ENCODE results near the gene ADAMTS17.

The ADAMTS17 gene

DNA sequence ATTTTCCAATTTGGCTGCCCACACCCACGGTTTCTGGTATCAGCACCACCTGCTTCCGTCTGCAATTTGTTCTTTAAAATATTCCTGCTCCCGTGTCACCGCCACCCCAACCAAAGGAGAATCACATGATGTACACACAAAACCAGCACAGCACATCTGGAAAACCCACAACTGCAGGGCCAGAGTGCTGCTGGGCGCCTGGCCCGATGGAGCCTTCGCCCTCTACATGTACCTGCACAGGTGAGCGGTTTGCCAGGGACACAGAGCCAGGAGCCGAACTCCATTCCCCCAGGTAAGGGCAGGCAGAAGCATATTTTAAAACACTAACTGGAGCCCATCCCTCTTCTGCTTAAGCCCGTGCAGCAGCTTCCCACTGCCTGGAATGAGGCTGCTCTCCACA lies 75.6 kb downstream of the ADAMTS17 start:
- no peak for DNase-seq

DNA sequence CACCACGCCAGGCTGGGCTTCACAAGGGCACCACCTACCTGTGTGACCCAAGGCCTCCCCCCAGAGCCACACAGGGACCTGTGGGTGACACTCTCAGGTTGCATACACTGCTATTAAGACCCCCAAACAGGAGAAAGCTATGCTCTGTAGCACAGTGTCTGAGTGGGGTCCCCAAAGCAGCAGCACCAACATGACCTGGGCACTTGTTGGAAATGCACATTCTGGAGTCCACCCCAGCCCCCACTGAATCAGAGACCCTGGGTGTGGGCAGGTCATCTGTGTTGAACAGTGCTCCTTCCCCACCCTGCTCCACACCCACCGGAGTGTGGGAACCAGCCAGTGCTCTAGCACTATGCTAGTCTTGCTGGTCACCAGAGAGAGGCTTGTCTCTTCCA lies 76.1 kb downstream of the ADAMTS17 start:
- DNase-seq = no peak

- no peak for DNase-seq
Measured at GRCh38 chr15:100264994-100265640, 76.7 kb downstream of the ADAMTS17 start.

DNA sequence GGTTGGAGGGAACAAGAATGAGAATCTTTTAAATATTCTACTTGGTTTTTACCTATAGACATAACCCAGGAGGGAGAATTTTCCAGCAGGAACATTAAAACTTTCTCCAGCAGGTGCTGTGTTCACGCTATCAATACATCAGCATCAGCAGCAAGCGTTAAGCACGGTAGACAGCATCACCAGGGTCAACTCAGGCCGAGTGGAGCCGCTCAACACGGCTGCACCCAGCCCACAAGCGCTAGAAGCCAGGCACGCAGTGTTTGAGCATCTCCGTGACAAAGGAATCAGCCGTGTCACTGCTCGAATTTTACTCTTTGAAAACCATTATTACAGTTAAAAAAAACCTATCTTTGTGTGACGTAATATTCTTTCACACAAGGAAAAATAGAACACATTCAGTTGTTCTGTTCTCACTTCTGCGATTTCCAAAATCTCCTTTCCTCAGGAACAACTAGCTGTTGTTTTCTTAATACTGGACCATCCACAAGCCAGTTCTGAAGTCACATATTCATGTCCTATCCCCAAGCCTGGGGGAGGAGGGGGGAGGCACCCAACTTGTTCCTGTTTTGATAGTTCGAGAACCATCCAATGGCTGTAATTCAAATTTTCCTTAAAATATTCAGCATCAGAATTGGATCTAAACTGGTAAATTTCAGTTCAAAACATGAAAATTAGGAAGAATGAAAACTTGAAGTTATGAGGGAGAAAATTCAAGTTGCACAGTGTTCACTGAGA lies 77.9 kb downstream of the ADAMTS17 start:
- no peak for DNase-seq

- no peak for DNase-seq
Measured at GRCh38 chr15:100263031-100263430, 78.7 kb downstream of the ADAMTS17 start.

DNA sequence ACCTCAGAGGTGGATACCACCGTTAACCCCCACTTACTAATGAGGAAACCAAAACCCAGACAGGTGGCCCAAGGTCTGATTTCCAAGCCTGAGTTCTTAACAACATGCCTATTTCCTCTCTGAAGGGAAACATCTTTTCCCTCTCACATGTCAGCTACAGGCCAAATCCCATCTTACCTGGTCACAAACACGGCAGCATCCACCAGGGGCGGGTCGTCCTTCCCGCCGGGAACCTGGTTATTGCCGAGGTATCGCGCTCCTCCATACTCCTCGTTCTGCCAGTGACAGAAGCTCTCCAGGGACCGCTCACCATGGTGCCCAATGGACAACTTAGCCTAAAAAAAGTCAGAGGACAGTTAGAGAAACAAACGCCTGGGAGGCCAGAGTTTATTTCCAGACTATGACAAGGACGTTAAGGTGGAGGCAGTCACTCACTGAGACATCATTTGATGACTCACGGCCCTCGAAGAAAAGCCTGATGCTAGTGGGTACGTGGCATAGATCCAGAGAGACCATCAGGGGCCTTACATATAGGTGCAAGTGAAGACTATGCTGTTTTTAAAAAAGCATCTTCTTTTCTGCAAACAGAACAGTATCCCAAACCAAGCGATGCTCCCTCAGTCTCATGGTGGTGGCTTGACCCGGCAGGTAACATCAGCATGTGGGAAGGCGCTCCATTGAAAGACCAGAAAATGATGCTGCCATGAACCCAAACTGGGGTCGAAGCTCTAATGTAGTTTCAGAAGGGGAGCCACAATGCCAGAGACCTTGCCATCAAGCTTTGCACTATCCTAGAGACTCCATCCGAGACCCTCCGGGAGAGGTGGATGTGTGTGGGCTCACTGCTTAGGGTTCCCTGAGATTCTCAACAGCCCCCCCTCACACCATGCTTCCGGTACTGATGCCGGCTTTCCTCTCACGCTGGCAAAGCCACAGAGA lies 80.2 kb downstream of the ADAMTS17 start:
- no peak for DNase-seq

DNA sequence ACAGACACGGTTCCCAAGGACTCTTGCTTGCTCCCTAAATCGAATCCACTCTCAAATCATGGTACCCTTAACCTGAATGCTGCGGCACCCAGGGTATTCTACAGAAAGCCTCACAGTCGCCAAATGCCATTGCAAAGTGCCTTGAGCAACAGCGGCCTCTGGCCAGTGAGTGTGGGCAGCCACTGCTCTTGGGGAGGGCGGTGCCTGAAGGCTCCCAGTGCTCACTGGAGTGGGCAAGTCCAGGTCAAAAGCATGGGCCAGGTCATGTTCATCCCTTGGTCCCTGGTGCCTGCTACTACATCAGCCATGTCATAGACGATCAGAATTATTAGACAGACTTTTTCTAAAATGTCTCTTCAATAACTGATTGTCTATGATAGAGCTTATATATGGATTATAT lies 82.5 kb downstream of the ADAMTS17 start:
- DNase-seq = no peak

DNA sequence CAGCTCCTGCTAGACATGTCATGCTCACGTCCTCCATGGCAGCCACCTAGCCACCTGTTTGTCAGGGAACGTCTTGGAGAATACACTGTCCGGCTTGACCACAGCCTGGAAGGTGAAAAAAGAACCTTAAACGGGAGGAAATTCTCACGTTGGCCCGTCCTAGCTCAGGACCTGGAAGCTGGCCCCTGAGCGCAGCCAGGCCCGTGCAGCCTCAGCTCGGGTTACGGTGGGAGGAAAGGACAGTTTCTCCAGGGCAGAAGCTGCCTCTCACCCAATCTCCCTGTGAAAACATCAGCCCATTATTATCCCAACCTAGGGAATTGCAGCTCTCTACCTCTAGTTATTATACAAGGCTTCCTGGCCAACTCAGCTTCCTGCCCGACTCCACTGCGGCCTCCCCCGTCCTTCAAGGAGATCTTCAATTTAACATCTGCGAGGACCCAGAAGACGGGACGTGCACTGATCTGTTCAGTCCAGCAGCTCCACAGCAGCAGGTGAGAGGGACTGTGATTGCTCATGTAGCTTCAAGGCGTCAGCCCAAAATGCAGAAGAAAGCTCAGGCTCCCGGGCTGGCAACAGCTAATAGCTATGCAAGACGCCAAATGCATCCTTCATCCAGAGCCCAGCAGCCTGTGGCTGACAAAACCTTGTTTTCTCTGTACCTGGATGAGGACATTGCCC lies 84.7 kb downstream of the ADAMTS17 start:
- DNase-seq = no peak

DNA sequence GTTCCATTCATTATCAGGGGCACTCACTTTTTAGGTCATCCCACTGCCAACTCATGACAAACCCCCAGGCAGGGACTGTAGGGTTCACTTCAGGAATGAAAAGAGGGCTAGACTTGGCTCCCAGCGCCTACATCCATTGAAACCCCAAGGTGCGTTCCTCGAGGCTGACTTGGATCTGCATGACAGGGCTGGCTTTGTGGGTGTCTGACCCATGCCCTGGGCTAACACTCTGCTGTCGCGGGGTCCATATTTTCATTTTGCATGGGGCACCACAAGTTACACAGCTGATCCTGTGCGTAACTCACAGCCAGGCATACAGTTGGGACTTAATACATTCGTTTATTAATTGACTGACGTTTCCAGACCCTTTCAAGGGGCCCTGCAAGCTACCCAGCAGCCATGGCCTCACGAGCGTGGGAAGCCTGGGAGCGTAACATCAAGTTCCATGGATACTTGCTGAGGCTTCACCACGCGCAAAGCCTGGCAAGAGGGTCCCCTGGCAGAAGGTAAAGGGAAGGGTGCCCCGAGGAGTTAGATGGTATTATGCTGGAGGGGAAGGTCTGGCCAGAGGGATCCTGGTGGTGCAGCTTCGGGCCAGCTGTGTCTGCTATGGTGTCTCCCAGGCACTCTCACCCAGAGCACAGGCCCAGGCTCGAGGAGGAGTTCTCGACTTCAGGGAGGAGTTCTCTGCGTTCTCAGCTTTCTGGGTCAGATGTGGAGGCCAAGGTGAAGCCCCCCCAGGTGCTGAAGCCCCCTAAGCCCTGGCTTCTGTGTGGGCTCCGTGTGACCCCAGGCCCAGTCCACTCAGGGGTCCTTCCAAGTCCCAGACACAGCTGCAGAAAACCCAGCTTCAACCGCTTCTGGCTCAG lies 85.4 kb downstream of the ADAMTS17 start:
- no peak for DNase-seq

DNA sequence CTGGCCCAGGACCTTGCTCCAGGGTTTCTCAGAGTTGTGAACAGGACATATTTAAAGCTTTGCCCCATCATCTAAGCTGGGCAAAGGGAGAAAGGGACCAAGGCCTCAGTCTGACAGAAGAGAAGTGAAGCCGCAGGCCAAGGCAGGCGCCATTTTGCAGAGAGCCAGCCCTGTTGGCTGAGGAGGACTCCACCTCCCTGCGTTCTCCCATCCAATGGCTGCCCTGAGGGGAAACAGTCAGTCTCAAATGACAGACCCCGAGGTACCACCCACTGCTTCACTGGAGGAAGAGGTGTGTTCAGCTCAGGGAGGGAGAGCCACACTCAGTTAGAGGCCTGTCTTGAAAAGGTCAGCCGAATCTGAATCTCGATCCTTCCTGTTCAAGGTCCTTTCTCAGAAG lies 86.1 kb downstream of the ADAMTS17 start:
- DNase-seq = no peak

- DNase-seq = no peak
Measured at GRCh38 chr15:100254691-100255090, 87.1 kb downstream of the ADAMTS17 start.

DNA sequence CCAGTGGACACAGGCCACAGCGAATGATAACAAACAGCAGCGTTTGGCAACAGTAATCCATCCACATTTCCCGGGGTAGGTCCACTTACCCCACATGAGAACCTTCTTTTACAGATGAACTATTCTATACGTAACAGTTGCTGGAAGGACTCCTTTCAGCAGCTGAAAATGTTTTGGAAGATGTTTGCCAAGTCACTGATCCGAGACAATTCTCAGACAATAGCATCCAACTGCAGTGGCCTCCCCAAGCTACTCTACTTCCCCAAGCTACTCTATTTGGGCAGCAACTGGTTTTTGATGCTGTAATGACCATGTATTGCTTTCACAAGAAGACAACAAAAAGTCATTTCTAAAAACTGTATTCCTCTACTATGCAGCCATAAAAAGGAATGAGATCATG lies 87.5 kb downstream of the ADAMTS17 start:
- no peak for DNase-seq

- DNase-seq = no peak
Measured at GRCh38 chr15:100253640-100254039, 88.1 kb downstream of the ADAMTS17 start.

DNA sequence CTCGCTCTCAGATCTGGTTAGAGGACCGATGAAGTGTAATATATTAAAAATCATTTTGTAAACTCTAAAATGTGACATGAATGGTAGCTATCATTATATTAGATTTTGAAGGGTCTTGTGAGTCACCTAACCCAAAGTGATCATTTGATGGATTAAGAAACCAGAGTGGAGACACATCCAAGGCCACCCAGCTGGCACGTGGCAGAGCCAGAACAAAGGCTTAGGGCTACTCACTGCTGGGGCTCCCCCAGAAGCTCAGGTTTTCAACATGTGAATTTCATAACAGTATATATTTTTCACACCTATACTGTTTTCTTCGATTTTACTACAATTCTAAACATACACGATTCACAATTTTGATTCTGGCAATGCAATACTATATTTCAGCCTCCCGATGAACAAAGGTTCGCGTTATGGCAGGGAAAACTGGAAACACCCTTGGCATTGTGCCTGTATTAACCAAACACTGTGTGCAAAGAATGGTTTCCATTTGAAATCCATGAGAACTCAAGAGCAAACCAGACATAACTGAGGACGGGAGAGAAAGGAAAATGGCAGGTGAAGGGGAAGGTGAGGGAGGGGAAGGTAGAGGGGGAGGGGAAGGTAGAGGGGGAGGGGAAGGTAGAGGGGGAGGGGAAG lies 88.9 kb downstream of the ADAMTS17 start:
- no peak for DNase-seq

- no peak for DNase-seq
Measured at GRCh38 chr15:100252359-100252758, 89.4 kb downstream of the ADAMTS17 start.

DNA sequence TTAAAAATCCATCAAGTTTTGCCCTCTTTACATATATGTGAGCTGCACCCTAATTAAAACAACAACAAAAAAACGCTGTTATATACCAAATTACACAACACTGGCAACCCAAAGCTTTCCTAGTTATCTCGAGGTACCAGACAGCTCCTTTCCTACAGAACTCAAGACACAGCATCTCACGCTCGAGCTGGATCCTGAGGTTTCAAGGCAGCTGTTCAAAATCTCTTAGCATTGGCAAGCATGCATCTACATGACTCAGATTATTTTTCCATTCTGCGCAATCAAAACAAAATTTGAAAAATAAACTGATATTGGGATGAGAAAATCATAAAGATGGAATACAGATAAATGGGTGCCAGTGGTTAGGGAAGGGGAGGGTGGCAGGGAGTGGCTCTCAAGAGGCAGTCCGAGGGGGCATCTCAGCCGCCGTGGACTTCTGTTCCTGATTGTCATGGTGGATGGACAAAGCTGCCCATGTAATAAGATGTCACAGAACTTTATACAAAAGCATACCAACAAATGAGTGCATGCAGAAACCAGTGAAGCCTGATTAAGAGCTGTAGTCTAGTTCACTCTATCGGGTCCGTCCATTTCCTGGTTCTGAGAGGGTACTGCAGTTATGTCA lies 91.5 kb downstream of the ADAMTS17 start:
- DNase-seq = no peak

DNA sequence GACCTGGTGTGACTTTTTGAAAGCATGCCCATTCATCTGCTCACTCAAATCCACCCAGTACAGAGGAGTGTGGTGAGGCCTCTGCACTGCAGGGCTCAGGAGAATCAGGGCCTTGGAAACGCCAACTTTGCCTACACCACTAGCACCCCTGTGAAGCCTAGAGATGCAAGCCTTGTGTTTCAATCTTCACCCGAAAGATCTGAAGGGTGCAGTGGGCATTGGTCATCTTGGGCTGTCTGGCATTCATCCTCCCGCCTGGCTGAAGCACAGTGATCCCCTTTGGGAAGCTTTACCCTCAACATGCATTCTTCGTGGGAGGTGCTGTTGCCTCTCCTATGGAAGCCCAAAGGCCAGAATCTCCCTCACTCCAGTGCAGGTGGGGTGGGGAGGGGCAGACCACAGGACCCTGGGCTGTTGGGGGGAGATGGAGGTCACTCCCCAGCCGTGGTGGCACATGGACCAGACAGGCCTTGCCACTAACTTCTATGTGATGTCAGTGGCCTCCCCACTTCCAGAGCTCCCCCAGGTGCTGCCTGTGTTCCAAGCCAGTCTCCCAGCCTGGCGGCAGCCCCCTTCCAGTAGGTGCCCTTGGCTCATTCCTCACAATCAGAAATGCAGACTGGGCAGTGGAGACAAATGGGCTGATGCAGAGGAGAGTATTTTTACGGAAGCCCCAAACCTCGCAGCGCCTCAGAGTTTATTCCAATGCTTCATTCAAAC lies 92.5 kb downstream of the ADAMTS17 start:
- no peak for DNase-seq

GRCh38 chr15:100248236-100248635 lies 93.5 kb downstream of the ADAMTS17 start:
- DNase-seq = no peak

- DNase-seq = no peak
Measured at GRCh38 chr15:100247228-100248225, 94.2 kb downstream of the ADAMTS17 start.
